ENCODE data around the gene RSPO1. TPM values are rescaled to one million over a fixed set of nuclear protein-coding genes. Genes with fewer than 3 reads are reported as not detected.

The RSPO1 gene
- total and polyA plus RNA-seq, 2 of the 4 experiments (the other 2 are of a cell fraction): not detected

DNA sequence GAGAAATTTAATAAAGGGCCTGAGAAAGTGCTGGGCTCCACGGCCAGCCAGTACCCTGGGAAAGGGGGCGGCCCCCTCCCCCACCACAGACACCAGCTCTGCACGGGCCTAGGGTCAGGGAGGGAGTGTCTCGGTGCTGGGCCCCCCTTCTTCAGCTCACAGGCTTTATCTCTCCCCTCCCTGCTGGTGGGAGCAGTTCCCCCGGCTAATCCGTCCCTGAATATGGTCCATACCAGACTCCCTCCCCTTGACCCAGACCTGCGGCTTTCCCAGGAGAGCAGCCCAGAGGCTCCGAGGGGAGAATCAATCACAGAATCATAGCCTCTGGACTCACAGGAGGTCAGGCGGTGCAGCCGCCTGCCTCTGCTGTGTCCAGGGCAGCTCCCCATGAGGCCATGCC, 26.0 kb upstream of the RSPO1 start:
- no CpG with 5 or more reads among the region's 10 CpGs for WGBS, 2 experiments (ENCODE audit: extremely low coverage in 2 of 2, insufficient read length in 1 of 2)
- H4K91ac ChIP-seq (ENCODE audit: insufficient read depth, low read depth, low read length): no peak overlapping the region
- ChIA-PET CTCF (interaction anchor here (1.5 kb wide), 1 partner anchor 21 kb away, joined by 4 read pairs; no protein-coding TSS in a partner anchor), POLR2A (ENCODE audit: unreplicated experiment) (no interaction called here)
- H3K4me2 ChIP-seq (ENCODE audit: low read depth, low read length): no peak overlapping the region
- no peak overlapping the region for H3K23ac ChIP-seq (ENCODE audit: low read depth, low read length)
- no peak overlapping the region for H2BK15ac ChIP-seq (ENCODE audit: low read depth, low read length)
- no TSS peak for BruUV-seq (replicated peaks)
- intact Hi-C loops (cut with micrococcal nuclease) (no loop called here), dilution Hi-C loops (cut with HindIII; ENCODE audit: low sequenced_read_pairs, unreplicated experiment) (no loop called here), in situ Hi-C loops (cut with MboI; ENCODE audit: low sequenced_read_pairs) (no loop called here)
- no peak overlapping the region for H2BK20ac ChIP-seq (ENCODE audit: low read depth, low read length)
- no peak overlapping the region for H2BK120ac ChIP-seq (ENCODE audit: low read depth, low read length)
- no peak overlapping the region for H3K4ac ChIP-seq (ENCODE audit: low read depth, low read length)
- H3K4me1 ChIP-seq (ENCODE audit: control insufficient read depth, insufficient read depth, low read length): no peaks in the 10 kb centered on the region
- H2BK5ac ChIP-seq (ENCODE audit: low read depth, low read length, poor library complexity, severe bottlenecking): no peak overlapping the region
- no peaks in the 10 kb centered on the region for H3K36me3 ChIP-seq (ENCODE audit: control insufficient read depth, insufficient read depth, low read length)
- H4K5ac ChIP-seq (ENCODE audit: low read depth, low read length): no peak overlapping the region
- no peak overlapping the region for H2AFZ ChIP-seq (replicated peaks; ENCODE audit: low read length, poor library complexity)
- no peaks in the 10 kb centered on the region for H3K79me1 ChIP-seq (ENCODE audit: low read depth in 1 of 2, low read length in 2 of 2)
- H4K20me1 ChIP-seq (ENCODE audit: insufficient read depth, low read length): no peaks in the 10 kb centered on the region
- no peak overlapping the region for H3K9ac ChIP-seq (ENCODE audit: low read depth, low read length)
- H3K27me3 ChIP-seq (ENCODE audit: control insufficient read depth, insufficient read depth, low read length): peaks cover 35% of the 10 kb centered on the region
- H4K8ac ChIP-seq (ENCODE audit: low read depth in 2 of 2, low read length in 2 of 2): no peak overlapping the region
- no peak for ATAC-seq (ENCODE audit: low read depth)
- H3K9me1 ChIP-seq (ENCODE audit: insufficient read depth, low read length): no peaks in the 10 kb centered on the region
- DNase-seq: no peak
- H3K27ac ChIP-seq (ENCODE audit: insufficient read depth, low read length): no peak overlapping the region
- no peak overlapping the region for H3K4me3 ChIP-seq (ENCODE audit: insufficient read depth, low read depth, low read length)
- H3K18ac ChIP-seq (ENCODE audit: low read depth, low read length): no peak overlapping the region
- H3K56ac ChIP-seq (ENCODE audit: extremely low read depth, insufficient read depth, low read length): no peak overlapping the region
- TF ChIP-seq RAD21 (IDR thresholded peaks at IDR 0.05; ENCODE audit: low read length): no peak
- H2AK9ac ChIP-seq (replicated peaks; ENCODE audit: low read depth, low read length, poor library complexity): no peak overlapping the region
- no peak overlapping the region for H3K14ac ChIP-seq (replicated peaks; ENCODE audit: low read depth, low read length)
- H2AK5ac ChIP-seq (ENCODE audit: low read depth, low read length): no peak overlapping the region
- H3K9me3 ChIP-seq (ENCODE audit: control insufficient read depth, insufficient read depth, low read length): no peaks in the 10 kb centered on the region

Data from IMR-90 (cell line).